ENCODE data around the gene HAGH. TPM values are rescaled to one million over a fixed set of nuclear protein-coding genes. Genes with fewer than 3 reads are reported as not detected.

Gene HAGH
- total and polyA plus RNA-seq, 10 of the 15 experiments (the other 5 are each of a cell fraction or from before 2014, with no cell fraction given), result 2.0 to 50.1 (median 22.4) TPM

DNA sequence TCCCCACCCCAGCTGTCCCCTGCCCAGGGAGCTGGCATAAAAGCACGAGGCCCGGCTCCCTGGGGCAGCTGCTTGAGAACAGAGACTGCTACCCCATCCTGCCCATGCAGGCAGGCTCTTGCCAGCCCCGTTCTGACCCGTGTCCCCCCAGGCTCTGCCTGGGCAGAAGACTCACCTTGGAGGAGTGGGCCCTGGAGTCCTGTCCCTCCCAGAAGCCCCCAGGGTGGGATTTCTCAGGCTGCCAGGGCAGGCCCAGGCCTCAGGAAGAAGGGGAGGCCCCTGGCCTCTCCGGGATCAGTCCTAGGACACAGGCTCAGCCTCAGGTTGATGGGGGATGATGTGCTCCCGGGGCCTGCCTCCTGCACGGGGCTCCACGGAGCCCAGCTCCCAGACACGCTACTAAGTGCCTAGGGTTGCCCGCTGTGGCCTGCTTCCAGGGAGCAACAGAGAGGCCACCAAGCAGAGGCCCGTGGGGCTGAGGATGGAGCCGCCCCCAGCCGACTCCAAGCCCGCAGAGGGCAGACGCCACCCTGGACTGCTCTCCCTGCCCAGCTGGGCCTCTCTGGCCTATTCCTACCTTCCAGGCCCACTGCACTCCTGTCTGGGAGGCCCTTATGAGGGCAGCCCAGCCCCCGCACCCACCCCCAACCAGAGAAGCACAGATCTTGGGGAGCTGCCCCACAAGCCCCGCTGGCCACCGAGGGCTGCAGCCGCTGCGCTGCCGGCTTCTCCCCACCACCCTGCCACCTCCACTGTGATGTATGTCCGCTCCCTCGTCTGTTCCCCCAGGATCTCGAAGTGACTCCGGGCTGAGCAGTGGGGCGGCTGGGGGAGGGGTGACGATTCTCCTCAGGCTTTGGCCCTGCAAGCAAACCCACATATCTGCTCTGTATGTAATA lies 57.0 kb downstream of the HAGH start:
- FAIRE-seq, result no peak
- H3K4me1 ChIP-seq (ENCODE audit: control insufficient read depth, insufficient read depth, low read length), result peaks cover 13% of the 10 kb centered on the region
- H3K27ac ChIP-seq (ENCODE audit: control insufficient read depth, insufficient read depth), result no peak overlapping the region
- no peaks in the 10 kb centered on the region for H3K27me3 ChIP-seq (replicated peaks in 1 of 2; ENCODE audit: control insufficient read depth in 2 of 2, insufficient read depth in 2 of 2, low read length in 1 of 2)
- DNase-seq (ENCODE audit: low read depth, low spot score), result no peak
- 82% methylated on average over 24 of the region's 27 CpGs for WGBS (ENCODE audit: insufficient coverage, insufficient replicate concordance, low lambda C conversion rate, missing lambda C conversion rate)
- peak overlapping the region; percentile 100; the same call in 1 of the 2 replicates for H3K4me3 ChIP-seq
- CTCF ChIA-PET, result no interaction called here
- no peak overlapping the region for H3K9ac ChIP-seq (ENCODE audit: control insufficient read depth, insufficient read depth, low read length)
- peaks cover 0 to 23% of the 10 kb centered on the region in 2 experiments; a peak in 3 of 4 replicates for H3K36me3 ChIP-seq (ENCODE audit: control insufficient read depth in 2 of 2, insufficient read depth in 2 of 2, low read length in 1 of 2)
- H3K79me2 ChIP-seq (ENCODE audit: control insufficient read depth, insufficient read depth, low read length), result peaks cover 42% of the 10 kb centered on the region
- H4K20me1 ChIP-seq (ENCODE audit: control insufficient read depth, insufficient read depth), result no peaks in the 10 kb centered on the region
- SMC1A ChIA-PET (ENCODE audit: uncharacterized antibody, unreplicated experiment), result interaction anchor here (0.6 to 1.0 kb wide), 2 partner anchors 48 to 273 kb away, joined by 3 read pairs; no protein-coding TSS in a partner anchor
- POLR2A ChIA-PET, result interaction anchor here (5.8 kb wide), 1 partner anchor 13 kb away, joined by 39 read pairs; the partner anchor contains the start of genes NUBP2 and SPSB3
- RAD21 ChIA-PET (ENCODE audit: unreplicated experiment), result interaction anchor here (3.1 kb wide), 1 partner anchor 13 kb away, joined by 22 read pairs; the partner anchor contains the start of genes NUBP2 and SPSB3
- in situ Hi-C loops (cut with MboI), result loop anchor here (5.0 kb wide), 1 partner anchor 57 kb away; no protein-coding TSS in a partner anchor
- H3K9me3 ChIP-seq (replicated peaks; ENCODE audit: control insufficient read depth, insufficient read depth, low read length), result no peaks in the 10 kb centered on the region
- TF ChIP-seq CHD4 (IDR thresholded peaks at IDR 0.05), result no peak
- 0 out of 3 replicates have a peak, but pooled peaks have one; percentile 6 for TF ChIP-seq POU2F2 (IDR thresholded peaks at IDR 0.05; ENCODE audit: borderline replicate concordance, low read depth, low read length)
- TF ChIP-seq BCL3 (IDR thresholded peaks at IDR 0.05; ENCODE audit: borderline replicate concordance, insufficient read depth, low read depth, low read length, poor library complexity, severe bottlenecking), result peak; percentile 23
- peak; percentile 43; the same call in 1 of the 2 replicates for TF ChIP-seq POLR2A (IDR thresholded peaks at IDR 0.05; ENCODE audit: low read depth, low read length)
- TF ChIP-seq POLR2AphosphoS2 (IDR thresholded peaks at IDR 0.05; ENCODE audit: low read depth, low read length), result peak; percentile 79
- peak; percentile 21; the same call in 1 of the 2 replicates for TF ChIP-seq POLR2AphosphoS5 (IDR thresholded peaks at IDR 0.05; ENCODE audit: low read length)
- intact Hi-C loops (cut with micrococcal nuclease; ENCODE audit: unreplicated experiment), result loop anchor here (5.0 kb wide), 1 partner anchor 62 kb away; the partner anchor contains the start of gene MAPK8IP3
- no TSS peak for BruUV-seq (replicated peaks)
- no peak overlapping the region for H2AFZ ChIP-seq (ENCODE audit: control insufficient read depth, low read depth, low read length)
- H3K4me2 ChIP-seq (ENCODE audit: control insufficient read depth, insufficient read depth), result peak overlapping the region; percentile 86
- ATAC-seq, result no peak
